SK-N-SH (cell line): Measurements from ENCODE around the gene LTBP1. TPM values are rescaled to one million over a fixed set of nuclear protein-coding genes. Genes with fewer than 3 reads are reported as not detected.

Experiments used
- CTCF ChIA-PET: fragments of 300-600, 350-600 bp; formaldehyde crosslinking; extraction: SDS; loops from one replicate; lab custom pipeline; 2021; lab: Yijun Ruan, JAX
- POLR2A ChIA-PET: fragments of 350-600 bp; sonication (Branson Sonifier 250); formaldehyde crosslinking; extraction: SDS; loops from one replicate; lab custom pipeline; 2020; ENCODE audit warnings: antibody characterized with exemption, inconsistent platforms; lab: Yijun Ruan, JAX
- DNase-seq: peaks from one replicate; pipeline ENCODE4 v3.0.0; 2012
- H2AFZ ChIP-seq: fragments of 200-600 bp; sonication (generic); 2 replicates; pipeline ENCODE4 v1.8.1; 2016; ENCODE audit warnings: antibody characterized with exemption, mild to moderate bottlenecking, low read depth
- H3F3A ChIP-seq: fragments of 200-600 bp; sonication (generic); replicated peaks from 2 replicates; pipeline ENCODE3; 2016; ENCODE audit warnings: antibody characterized with exemption, mild to moderate bottlenecking; ENCODE audit not compliant: insufficient read depth
- H3K27ac ChIP-seq, 2 experiments: fragments of 200-500 bp in 1 of 2; fragments of 200-600 bp in 1 of 2; sonication (Bioruptor generic) in 1 of 2; sonication (generic), shearing (Covaris generic) in 1 of 2; 2 replicates each; pipeline versions ENCODE4 v1.5.1 to v1.6.1; 2014 to 2016; ENCODE audit warnings: low read depth in 2 of 2, inconsistent platforms in 1 of 2, low read length in 1 of 2, mild to moderate bottlenecking in 1 of 2, mixed read lengths in 1 of 2
- H3K27me3 ChIP-seq: fragments of 200-600 bp; sonication (generic), shearing (Covaris generic); 2 replicates; pipeline ENCODE4 v1.6.1; 2016; ENCODE audit warnings: mixed run types; ENCODE audit not compliant: insufficient read depth
- H3K36me3 ChIP-seq, 2 experiments: fragments of 200-500 bp in 1 of 2; fragments of 200-600 bp in 1 of 2; sonication (Bioruptor generic) in 1 of 2; sonication (generic) in 1 of 2; replicated peaks in 1 of 2; 2 replicates each; pipeline versions ENCODE3 to v1.5.1; 2014 to 2016; ENCODE audit warnings: low read length in 1 of 2, mild to moderate bottlenecking in 1 of 2; ENCODE audit not compliant: insufficient read depth in 2 of 2, control insufficient read depth in 1 of 2
- H3K4me1 ChIP-seq, 2 experiments: fragments of 200-500 bp in 1 of 2; fragments of 200-600 bp in 1 of 2; sonication (Bioruptor generic) in 1 of 2; sonication (generic), shearing (Covaris generic) in 1 of 2; 2 replicates each; pipeline versions ENCODE4 v1.5.1 to v1.6.1; 2014 to 2016; ENCODE audit warnings: low read depth in 1 of 2, low read length in 1 of 2, mixed run types in 1 of 2; ENCODE audit not compliant: insufficient read depth in 2 of 2, control insufficient read depth in 1 of 2
- H3K4me2 ChIP-seq: fragments of 200-600 bp; sonication (generic), shearing (Covaris generic); 2 replicates; pipeline ENCODE4 v1.6.1; 2017; ENCODE audit warnings: mixed run types
- H3K4me3 ChIP-seq, 2 experiments: fragments of 200-500 bp in 1 of 2; fragments of 200-600 bp in 1 of 2; sonication (Bioruptor generic) in 1 of 2; sonication (generic), shearing (Covaris generic) in 1 of 2; 2 replicates each; pipeline versions ENCODE4 v1.5.1 to v1.8.1; 2014 to 2016; ENCODE audit warnings: low read depth in 2 of 2, inconsistent platforms in 1 of 2, low read length in 1 of 2, mild to moderate bottlenecking in 1 of 2, mixed read lengths in 1 of 2, moderate library complexity in 1 of 2
- H3K79me2 ChIP-seq: fragments of 200-600 bp; sonication (generic); 2 replicates; pipeline ENCODE4 v1.8.1; 2017; ENCODE audit warnings: mild to moderate bottlenecking; ENCODE audit not compliant: insufficient read depth
- H3K9ac ChIP-seq: fragments of 200-600 bp; sonication (generic); 2 replicates; pipeline ENCODE4 v1.6.1; 2017; ENCODE audit warnings: mixed run types
- H3K9me2 ChIP-seq: fragments of 200-600 bp; sonication (generic); 2 replicates; pipeline ENCODE4 v1.6.1; 2017; ENCODE audit warnings: mixed run types
- H3K9me3 ChIP-seq: fragments of 200-600 bp; sonication (generic); 2 replicates; pipeline ENCODE4 v1.6.1; 2017; ENCODE audit warnings: mixed run types, mild to moderate bottlenecking, moderate library complexity
- H4K20me1 ChIP-seq: fragments of 200-600 bp; sonication (generic); 2 replicates; pipeline ENCODE4 v1.6.1; 2017; ENCODE audit warnings: mild to moderate bottlenecking, mixed run types; ENCODE audit not compliant: insufficient read depth
- CHD2 ChIP-seq: fragments of 150-350 bp; IDR thresholded peaks from 2 replicates; pipeline ENCODE4 v1.6.1; 2018; ENCODE audit warnings: low read length; ENCODE audit not compliant: partially characterized antibody
- EZH2phosphoT487 ChIP-seq: fragments of 200-600 bp; sonication (generic); IDR thresholded peaks from 2 replicates; pipeline ENCODE4 v1.6.1; 2017; ENCODE audit warnings: low read depth, mixed run types, mild to moderate bottlenecking, antibody characterized with exemption, moderate library complexity, borderline replicate concordance
- FOSL2 ChIP-seq: IDR thresholded peaks from 2 replicates; pipeline ENCODE4 v1.4.0; 2012; ENCODE audit warnings: low read depth, mild to moderate bottlenecking, moderate library complexity, borderline replicate concordance
- FOXM1 ChIP-seq: IDR thresholded peaks from 2 replicates; pipeline ENCODE4 v1.4.0; 2012; ENCODE audit warnings: low read depth, mild to moderate bottlenecking
- NFIC ChIP-seq: IDR thresholded peaks from 2 replicates; pipeline ENCODE4 v1.4.0; 2012; ENCODE audit warnings: borderline replicate concordance
- NRF1 ChIP-seq: IDR thresholded peaks from 2 replicates; pipeline ENCODE4 v1.6.1; 2012; ENCODE audit warnings: low read depth, mild to moderate bottlenecking, low read length
- POLR2AphosphoS5 ChIP-seq: IDR thresholded peaks from 2 replicates; pipeline ENCODE4 v1.6.1; 2012; ENCODE audit warnings: low read depth, low read length
- RAD21 ChIP-seq: IDR thresholded peaks from 2 replicates; pipeline ENCODE4 v1.6.1; 2012; ENCODE audit warnings: mild to moderate bottlenecking, low read length
- RCOR1 ChIP-seq: fragments of 150-350 bp; IDR thresholded peaks from 2 replicates; pipeline ENCODE4 v1.6.1; 2017; ENCODE audit warnings: antibody characterized with exemption, low read length
- RFX5 ChIP-seq: IDR thresholded peaks from 2 replicates; pipeline ENCODE4 v1.6.1; 2012; ENCODE audit warnings: mild to moderate bottlenecking, improper control_type of control experiment, low read length
- RXRA ChIP-seq: IDR thresholded peaks from 2 replicates; pipeline ENCODE4 v1.4.0; 2012; ENCODE audit warnings: low read depth, mild to moderate bottlenecking, borderline replicate concordance
- SMC3 ChIP-seq: IDR thresholded peaks from 2 replicates; pipeline ENCODE4 v1.6.1; 2012; ENCODE audit warnings: low read depth, low read length, improper control_type of control experiment
- TAF1 ChIP-seq: IDR thresholded peaks from 2 replicates; pipeline ENCODE4 v1.6.1; 2012; ENCODE audit warnings: low read depth, mild to moderate bottlenecking, low read length, moderate library complexity, borderline replicate concordance
- TEAD4 ChIP-seq: IDR thresholded peaks from 2 replicates; pipeline ENCODE4 v1.4.0; 2012; ENCODE audit warnings: mild to moderate bottlenecking, borderline replicate concordance; ENCODE audit not compliant: insufficient read depth
- YY1 ChIP-seq: IDR thresholded peaks from 2 replicates; pipeline ENCODE4 v1.4.0; 2012; ENCODE audit warnings: low read depth, mild to moderate bottlenecking
- WGBS: methylation state at CpG from one replicate; pipeline ENCODE4 v1.1.6; 2017; ENCODE audit warnings: low lambda C conversion rate; 5-methylcytosine and 5-hydroxymethylcytosine counted together
- polyA plus RNA-seq, 3 experiments: library from polyadenylated mRNA; depleted of rRNA; stranded (reverse); fragments of >200 nt; gene quantifications; 2 replicates each; pipeline ENCODE4 v1.2.3, GENCODE V29; 2012
- TF ChIP-seq, protein P1 (sequence below): fragments of 150-350 bp; IDR thresholded peaks from 2 replicates; pipeline ENCODE4 v1.6.1; 2016; ENCODE audit warnings: mild to moderate bottlenecking, low read depth, low read length
- TF ChIP-seq, protein P2 (sequence below): fragments of 200-600 bp; sonication (generic); IDR thresholded peaks from 2 replicates; pipeline ENCODE4 v1.6.1; 2017; ENCODE audit warnings: antibody characterized with exemption, mild to moderate bottlenecking, moderate library complexity
- TF ChIP-seq, protein P3 (sequence below): IDR thresholded peaks from 2 replicates; pipeline ENCODE4 v1.4.0; 2012; ENCODE audit warnings: low read depth, borderline replicate concordance
- TF ChIP-seq, protein P4 (sequence below): fragments of 150-350 bp; IDR thresholded peaks from 2 replicates; pipeline ENCODE4 v1.6.1; 2017; ENCODE audit warnings: antibody characterized with exemption, low read length, low read depth, borderline replicate concordance
- TF ChIP-seq, protein P5 (sequence below): IDR thresholded peaks from 2 replicates; pipeline ENCODE4; 2012

Gene LTBP1
- polyA plus RNA-seq, 1 of the 3 experiments (the other 2 are of a cell fraction), result 467 TPM

DNA sequence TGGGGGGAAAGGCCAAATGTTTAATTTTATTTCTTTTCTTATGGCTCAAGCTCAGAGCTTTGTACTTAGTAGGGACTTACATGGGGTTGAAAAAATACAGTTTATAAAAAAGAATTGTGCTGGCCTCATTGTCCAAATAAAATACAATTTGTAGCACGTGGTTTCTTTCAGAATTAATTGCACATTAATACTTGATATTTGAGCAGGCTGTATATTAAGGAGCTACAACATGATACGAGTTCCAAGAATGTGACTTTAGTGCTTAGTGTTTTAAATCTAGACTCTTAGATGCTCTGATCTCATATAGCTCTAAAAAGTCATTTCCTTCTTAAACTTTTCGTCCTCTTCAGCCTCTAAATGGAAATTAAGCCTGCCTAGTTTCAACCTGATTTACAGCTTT is 483.3 kb downstream of the LTBP1 start:
- Histone ChIP-seq H3F3A (peaks cover 41% of the 10 kb centered on the region), H3K9me3 (no peaks in the 10 kb centered on the region), H3K4me2 (no peak overlapping the region), H3K9ac (no peak overlapping the region; the same call in 1 of the 2 replicates), H3K27me3 (no peaks in the 10 kb centered on the region), H3K9me2 (no peaks in the 10 kb centered on the region), H4K20me1 (no peaks in the 10 kb centered on the region), H3K36me3 (no peaks in the 10 kb centered on the region), H2AFZ (no peak overlapping the region), H3K4me3 (no peak overlapping the region), H3K79me2 (no peaks in the 10 kb centered on the region), H3K4me1 (peaks cover 0 to 20% of the 10 kb centered on the region in 2 experiments; a peak in 2 of 4 replicates), H3K27ac (peak overlapping the region; percentile 53 to 67; a peak in 3 of 4 replicates)
- CTCF ChIA-PET, result interaction anchor here (1.3 to 3.5 kb wide), 2 partner anchors 12 to 58 kb away, joined by 3 to 20 read pairs; no protein-coding TSS in a partner anchor
- POLR2A ChIA-PET, result no interaction called here
- WGBS, result 21% methylated on average over 3 of the region's 3 CpGs
- TF ChIP-seq RFX5 (no peak), POLR2AphosphoS5 (no peak), FOXM1 (no peak), RXRA (no peak)
- TF ChIP-seq, protein P1, sequence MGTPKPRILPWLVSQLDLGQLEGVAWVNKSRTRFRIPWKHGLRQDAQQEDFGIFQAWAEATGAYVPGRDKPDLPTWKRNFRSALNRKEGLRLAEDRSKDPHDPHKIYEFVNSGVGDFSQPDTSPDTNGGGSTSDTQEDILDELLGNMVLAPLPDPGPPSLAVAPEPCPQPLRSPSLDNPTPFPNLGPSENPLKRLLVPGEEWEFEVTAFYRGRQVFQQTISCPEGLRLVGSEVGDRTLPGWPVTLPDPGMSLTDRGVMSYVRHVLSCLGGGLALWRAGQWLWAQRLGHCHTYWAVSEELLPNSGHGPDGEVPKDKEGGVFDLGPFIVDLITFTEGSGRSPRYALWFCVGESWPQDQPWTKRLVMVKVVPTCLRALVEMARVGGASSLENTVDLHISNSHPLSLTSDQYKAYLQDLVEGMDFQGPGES, result no peak
- TF ChIP-seq, protein P2, sequence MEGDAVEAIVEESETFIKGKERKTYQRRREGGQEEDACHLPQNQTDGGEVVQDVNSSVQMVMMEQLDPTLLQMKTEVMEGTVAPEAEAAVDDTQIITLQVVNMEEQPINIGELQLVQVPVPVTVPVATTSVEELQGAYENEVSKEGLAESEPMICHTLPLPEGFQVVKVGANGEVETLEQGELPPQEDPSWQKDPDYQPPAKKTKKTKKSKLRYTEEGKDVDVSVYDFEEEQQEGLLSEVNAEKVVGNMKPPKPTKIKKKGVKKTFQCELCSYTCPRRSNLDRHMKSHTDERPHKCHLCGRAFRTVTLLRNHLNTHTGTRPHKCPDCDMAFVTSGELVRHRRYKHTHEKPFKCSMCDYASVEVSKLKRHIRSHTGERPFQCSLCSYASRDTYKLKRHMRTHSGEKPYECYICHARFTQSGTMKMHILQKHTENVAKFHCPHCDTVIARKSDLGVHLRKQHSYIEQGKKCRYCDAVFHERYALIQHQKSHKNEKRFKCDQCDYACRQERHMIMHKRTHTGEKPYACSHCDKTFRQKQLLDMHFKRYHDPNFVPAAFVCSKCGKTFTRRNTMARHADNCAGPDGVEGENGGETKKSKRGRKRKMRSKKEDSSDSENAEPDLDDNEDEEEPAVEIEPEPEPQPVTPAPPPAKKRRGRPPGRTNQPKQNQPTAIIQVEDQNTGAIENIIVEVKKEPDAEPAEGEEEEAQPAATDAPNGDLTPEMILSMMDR, result no peak
- DNase-seq, result no peak

DNA sequence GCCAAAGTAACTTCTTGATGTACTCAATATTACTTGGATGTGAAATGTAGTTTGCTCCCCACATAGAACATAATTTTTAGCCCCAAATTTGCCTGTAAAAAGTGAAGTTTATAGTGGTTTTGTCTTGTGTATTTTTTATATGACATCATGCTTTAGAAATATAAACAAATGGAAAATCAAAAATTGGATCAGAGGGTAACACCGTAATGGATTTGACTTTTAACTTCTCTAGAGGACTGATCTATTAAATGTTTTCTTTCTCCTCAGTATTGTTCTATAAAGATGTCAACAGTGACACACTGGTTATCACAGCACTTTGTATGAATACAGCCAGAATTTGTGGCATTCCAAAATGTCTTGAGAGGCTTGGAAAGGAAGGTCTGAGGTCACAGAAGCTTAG is 484.1 kb downstream of the LTBP1 start:
- H3K4me2 ChIP-seq, result no peak overlapping the region
- TF ChIP-seq RXRA (no peak), SMC3 (no peak), TEAD4 (no peak), NRF1 (no peak), NFIC (no peak), RAD21 (no peak), POLR2AphosphoS5 (no peak), CHD2 (no peak), EZH2phosphoT487 (no peak), YY1 (no peak), TAF1 (no peak), RCOR1 (no peak), FOSL2 (no peak)
- TF ChIP-seq, protein P3, sequence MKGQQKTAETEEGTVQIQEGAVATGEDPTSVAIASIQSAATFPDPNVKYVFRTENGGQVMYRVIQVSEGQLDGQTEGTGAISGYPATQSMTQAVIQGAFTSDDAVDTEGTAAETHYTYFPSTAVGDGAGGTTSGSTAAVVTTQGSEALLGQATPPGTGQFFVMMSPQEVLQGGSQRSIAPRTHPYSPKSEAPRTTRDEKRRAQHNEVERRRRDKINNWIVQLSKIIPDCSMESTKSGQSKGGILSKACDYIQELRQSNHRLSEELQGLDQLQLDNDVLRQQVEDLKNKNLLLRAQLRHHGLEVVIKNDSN, result no peak
- TF ChIP-seq, protein P4, sequence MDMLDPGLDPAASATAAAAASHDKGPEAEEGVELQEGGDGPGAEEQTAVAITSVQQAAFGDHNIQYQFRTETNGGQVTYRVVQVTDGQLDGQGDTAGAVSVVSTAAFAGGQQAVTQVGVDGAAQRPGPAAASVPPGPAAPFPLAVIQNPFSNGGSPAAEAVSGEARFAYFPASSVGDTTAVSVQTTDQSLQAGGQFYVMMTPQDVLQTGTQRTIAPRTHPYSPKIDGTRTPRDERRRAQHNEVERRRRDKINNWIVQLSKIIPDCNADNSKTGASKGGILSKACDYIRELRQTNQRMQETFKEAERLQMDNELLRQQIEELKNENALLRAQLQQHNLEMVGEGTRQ, result no peak
- TF ChIP-seq, protein P5, sequence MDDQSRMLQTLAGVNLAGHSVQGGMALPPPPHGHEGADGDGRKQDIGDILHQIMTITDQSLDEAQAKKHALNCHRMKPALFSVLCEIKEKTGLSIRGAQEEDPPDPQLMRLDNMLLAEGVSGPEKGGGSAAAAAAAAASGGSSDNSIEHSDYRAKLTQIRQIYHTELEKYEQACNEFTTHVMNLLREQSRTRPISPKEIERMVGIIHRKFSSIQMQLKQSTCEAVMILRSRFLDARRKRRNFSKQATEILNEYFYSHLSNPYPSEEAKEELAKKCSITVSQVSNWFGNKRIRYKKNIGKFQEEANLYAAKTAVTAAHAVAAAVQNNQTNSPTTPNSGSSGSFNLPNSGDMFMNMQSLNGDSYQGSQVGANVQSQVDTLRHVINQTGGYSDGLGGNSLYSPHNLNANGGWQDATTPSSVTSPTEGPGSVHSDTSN, result no peak

More for the DNA sequence above, 484.1 kb downstream of the LTBP1 start:
- no peak overlapping the region for H2AFZ ChIP-seq
- peaks cover 0 to 12% of the 10 kb centered on the region in 2 experiments; a peak in 2 of 4 replicates for H3K4me1 ChIP-seq
- H3K36me3 ChIP-seq, result no peaks in the 10 kb centered on the region
- DNase-seq, result no peak
- no peaks in the 10 kb centered on the region for H4K20me1 ChIP-seq
- peak overlapping the region; percentile 53 to 67 for H3K27ac ChIP-seq
- CTCF ChIA-PET, result interaction anchor here (1.0 to 3.5 kb wide), 4 partner anchors 11 to 152 kb away, joined by 3 to 20 read pairs (median 4); no protein-coding TSS in a partner anchor
- no peaks in the 10 kb centered on the region for H3K9me2 ChIP-seq
- H3K27me3 ChIP-seq, result no peaks in the 10 kb centered on the region
- 46% methylated on average over 1 of the region's 1 CpG for WGBS
- no peak overlapping the region for H3K4me3 ChIP-seq
- no peaks in the 10 kb centered on the region for H3K79me2 ChIP-seq
- POLR2A ChIA-PET, result no interaction called here
- no peak overlapping the region; the same call in 1 of the 2 replicates for H3K9ac ChIP-seq
- peaks cover 34% of the 10 kb centered on the region for H3F3A ChIP-seq
- no peaks in the 10 kb centered on the region for H3K9me3 ChIP-seq
